Activated CD8-positive, alpha-beta memory T cell treated with anti-CD3 and anti-CD28 coated beads, Interleukin-2, amount 50 U/mL, for 4 hours (primary cell): ENCODE results near the gene CCDC9B.

Source experiments
- DNase-seq: peaks from one replicate; pipeline ENCODE4 v3.0.0-alpha.2; 2020

Gene CCDC9B

GRCh38 chr15:40340740-40341400 is at the start of gene CCDC9B:
Gene CCDC9B (minus strand): TSS chr15:40340939. CDS start chr15:40340819, 120 bp downstream.
- DNase-seq = no peak

- DNase-seq = no peak
Observed at GRCh38 chr15:40389824-40390595, 49.3 kb upstream of the CCDC9B start.

- no peak for DNase-seq
Observed at GRCh38 chr15:40388941-40389823, 48.4 kb upstream of the CCDC9B start.

GRCh38 chr15:40386480-40386879 is 45.7 kb upstream of the CCDC9B start:
- DNase-seq = no peak

GRCh38 chr15:40382580-40383456 is 42.1 kb upstream of the CCDC9B start, which contains the start of gene KNSTRN:
Gene KNSTRN (plus strand): TSS chr15:40382721. CDS start chr15:40382836, 115 bp downstream.
- peak; percentile 92 for DNase-seq

- DNase-seq = no peak
Observed at GRCh38 chr15:40381818-40382529, 41.2 kb upstream of the CCDC9B start.

- no peak for DNase-seq
Observed at GRCh38 chr15:40380636-40381035, 39.9 kb upstream of the CCDC9B start.

- DNase-seq = no peak
Observed at GRCh38 chr15:40379853-40380252, 39.1 kb upstream of the CCDC9B start.

GRCh38 chr15:40379374-40379773 is 38.6 kb upstream of the CCDC9B start:
- DNase-seq = no peak

GRCh38 chr15:40377606-40378005 is 36.9 kb upstream of the CCDC9B start:
- no peak for DNase-seq

- DNase-seq = no peak
Observed at GRCh38 chr15:40372981-40373380, 32.2 kb upstream of the CCDC9B start.

GRCh38 chr15:40369971-40370370 is 29.2 kb upstream of the CCDC9B start:
- DNase-seq = no peak

GRCh38 chr15:40369474-40369869 is 28.7 kb upstream of the CCDC9B start:
- DNase-seq = no peak

- no peak for DNase-seq
Observed at GRCh38 chr15:40368719-40369473, 28.2 kb upstream of the CCDC9B start.

GRCh38 chr15:40367686-40368611 is 27.2 kb upstream of the CCDC9B start:
- DNase-seq = peak; percentile 86

- DNase-seq = no peak
Observed at GRCh38 chr15:40367371-40367685, 26.6 kb upstream of the CCDC9B start.

- DNase-seq = no peak
Observed at GRCh38 chr15:40366457-40367370, 26.0 kb upstream of the CCDC9B start.

- DNase-seq = no peak
Observed at GRCh38 chr15:40365624-40366456, 25.1 kb upstream of the CCDC9B start.
